Small intestine (tissue), 16 donors: ENCODE results near the gene CD81. TPM values are rescaled to one million over a fixed set of nuclear protein-coding genes. Genes with fewer than 3 reads are reported as not detected.
A peak's percentile ranks its signal among the peaks of the same experiment; 100 is the strongest.
"Not testable (repeated sequence)": the region's sequence is repeated elsewhere in the genome, so short reads cannot be mapped to it uniquely, and the experiment has no call there.

ENCODE experiments used
- DNase-seq, 2 donors: peaks; one replicate each; pipeline versions ENCODE4 v3.0.0 to v3.0.0-alpha.2; 2013
- FAIRE-seq: peaks from 2 replicates; lab custom pipeline; 2012; peaks lifted over from hg19 to GRCh38; lab: Jason Lieb, UNC
- H3K27ac ChIP-seq, 3 donors: one replicate each; pipeline ENCODE4 v1.5.1; 2013; ENCODE audit warnings: low read length in 2 of 3, mild to moderate bottlenecking in 2 of 3, control low read depth in 1 of 3, inconsistent platforms in 1 of 3, low read depth in 1 of 3, moderate library complexity in 1 of 3
- H3K27me3 ChIP-seq, 3 donors: one replicate each; pipeline ENCODE4 v1.6.1; 2013; ENCODE audit warnings: low read length in 3 of 3, inconsistent platforms in 1 of 3; ENCODE audit not compliant: control insufficient read depth in 3 of 3, insufficient read depth in 3 of 3
- H3K36me3 ChIP-seq, 3 donors: one replicate each; pipeline ENCODE4 v1.6.1; 2013; ENCODE audit warnings: low read length in 3 of 3, inconsistent platforms in 1 of 3, low read depth in 1 of 3, mild to moderate bottlenecking in 1 of 3, moderate library complexity in 1 of 3; ENCODE audit not compliant: control insufficient read depth in 3 of 3, insufficient read depth in 2 of 3
- H3K4me1 ChIP-seq, 3 donors: one replicate each; pipeline ENCODE4 v1.6.1; 2013; ENCODE audit warnings: low read length in 2 of 3, inconsistent platforms in 1 of 3, low read depth in 1 of 3, mild to moderate bottlenecking in 1 of 3, moderate library complexity in 1 of 3; ENCODE audit not compliant: control insufficient read depth in 3 of 3, insufficient read depth in 2 of 3
- H3K4me3 ChIP-seq, 3 donors: one replicate each; pipeline ENCODE4 v1.5.1; 2013; ENCODE audit warnings: low read length in 3 of 3, control low read depth in 1 of 3, inconsistent platforms in 1 of 3, low read depth in 1 of 3, mild to moderate bottlenecking in 1 of 3, moderate library complexity in 1 of 3
- H3K9me3 ChIP-seq, 2 donors: one replicate each; pipeline ENCODE4 v1.6.1; 2013; ENCODE audit warnings: low read depth in 1 of 2, low read length in 1 of 2; ENCODE audit not compliant: control insufficient read depth in 2 of 2, insufficient read depth in 1 of 2
- WGBS, 3 donors: extraction: QIAGEN DNeasy Blood & Tissue Kit; methylation state at CpG; one replicate each; pipeline ENCODE4 v1.1.7; 2013; 5-methylcytosine and 5-hydroxymethylcytosine counted together
- long read RNA-seq, 10 donors: transcript quantifications; one replicate each; lab custom pipeline, GENCODE V29; 2026
- polyA plus RNA-seq, 4 donors: library from polyadenylated mRNA; stranded (reverse) in 3 of 4; unstranded in 1 of 4; fragments of 200-250 nt in 3 of 4; fragments of 120-200 nt in 1 of 4; gene quantifications; one replicate each; pipeline versions ENCODE4 v1.2.1 to v1.2.3, GENCODE V29; 2013
- donor health status: healthy with polysubstance abuse.
- donor health status: control.
- donor health status: control.
- donor health status: Bipolar disorder and iron deficiency.
- donor health status: healthy.

CD81 gene
- 100 to 1,000 TPM in 2 of 4 donors, 10 to 100 TPM in 2; 11.0 to 285 (median 134) TPM for polyA plus RNA-seq
- long read RNA-seq, donor 1, transcript CD81-204 (5 exons, 940 nt), result minor isoform, 8 of 285 reads
- long read RNA-seq, donor 1, transcript CD81-201 (8 exons, 1,520 nt), result major isoform, 214 of 285 reads
- long read RNA-seq, donor 1, partial matches to known transcripts, result 48 of 285 reads
- long read RNA-seq, donor 1, other reads (novel, unspliced or antisense), result 12 of 285 reads
- long read RNA-seq, donor 2, transcript CD81-201 (8 exons, 1,520 nt), result major isoform, 46 of 72 reads
- long read RNA-seq, donor 2, partial matches to known transcripts, result 19 of 72 reads
- long read RNA-seq, donor 2, other reads (novel, unspliced or antisense), result 0 of 72 reads
- long read RNA-seq, donor 3, transcript CD81-204 (5 exons, 940 nt), result minor isoform, 5 of 192 reads
- long read RNA-seq, donor 3, transcript CD81-207 (6 exons, 890 nt), result minor isoform, 8 of 192 reads
- long read RNA-seq, donor 3, transcript CD81-201 (8 exons, 1,520 nt), result major isoform, 63 of 192 reads
- long read RNA-seq, donor 3, partial matches to known transcripts, result 113 of 192 reads
- long read RNA-seq, donor 3, other reads (novel, unspliced or antisense), result 0 of 192 reads
- long read RNA-seq, donor 4, partial matches to known transcripts, result 0 of 6 reads
- long read RNA-seq, donor 4, other reads (novel, unspliced or antisense), result 0 of 6 reads
- long read RNA-seq, donor 5, transcript CD81-206 (2 exons, 898 nt), result minor isoform, 7 of 80 reads
- long read RNA-seq, donor 5, transcript CD81-201 (8 exons, 1,520 nt), result major isoform, 17 of 80 reads
- long read RNA-seq, donor 5, transcript CD81-204 (5 exons, 940 nt), result minor isoform, 14 of 80 reads
- long read RNA-seq, donor 5, partial matches to known transcripts, result 38 of 80 reads
- long read RNA-seq, donor 5, other reads (novel, unspliced or antisense), result 0 of 80 reads
- long read RNA-seq, donor 6, transcript CD81-201 (8 exons, 1,520 nt), result major isoform, 93 of 127 reads
- long read RNA-seq, donor 6, transcript CD81-204 (5 exons, 940 nt), result minor isoform, 11 of 127 reads
- long read RNA-seq, donor 6, transcript CD81-207 (6 exons, 890 nt), result minor isoform, 7 of 127 reads
- long read RNA-seq, donor 6, partial matches to known transcripts, result 13 of 127 reads
- long read RNA-seq, donor 6, other reads (novel, unspliced or antisense), result 0 of 127 reads
- long read RNA-seq, donor 7, result 0 reads
- long read RNA-seq, donor 8, transcript CD81-201 (8 exons, 1,520 nt), result major isoform, 33 of 36 reads
- long read RNA-seq, donor 8, partial matches to known transcripts, result 0 of 36 reads
- long read RNA-seq, donor 8, other reads (novel, unspliced or antisense), result 0 of 36 reads
- long read RNA-seq, donor 9, transcript CD81-201 (8 exons, 1,520 nt), result major isoform, 42 of 67 reads
- long read RNA-seq, donor 9, partial matches to known transcripts, result 18 of 67 reads
- long read RNA-seq, donor 9, other reads (novel, unspliced or antisense), result 0 of 67 reads
- long read RNA-seq, donor 10, transcript CD81-201 (8 exons, 1,520 nt), result major isoform, 237 of 274 reads
- long read RNA-seq, donor 10, transcript CD81-204 (5 exons, 940 nt), result minor isoform, 9 of 274 reads
- long read RNA-seq, donor 10, partial matches to known transcripts, result 5 of 274 reads
- long read RNA-seq, donor 10, other reads (novel, unspliced or antisense), result 14 of 274 reads

GRCh38 chr11:2376751-2377451, at the start of gene CD81:
Gene CD81, plus strand, starts transcription at chr11:2377310. Its CDS starts 240 bp downstream, at chr11:2377550.
- FAIRE-seq (no peak), DNase-seq (peak in 1 of 2 donors; percentile 55)
- peak within 1 kb of the TSS; percentile 60 to 86 (median 80) for H3K27ac ChIP-seq
- peaks cover 0 to 11% of the 10 kb centered on the region in 2 donors for H3K9me3 ChIP-seq
- H3K4me1 ChIP-seq, result peaks cover 0 to 19% (median 0%) of the 10 kb centered on the region in 3 donors
- 5 to 14% (median 10%) methylated on average over 22 to 65 of the region's 65 CpGs for WGBS, 3 donors
- H3K36me3 ChIP-seq, result peaks cover 0 to 28% (median 0%) of the 10 kb centered on the region in 3 donors
- peak within 1 kb of the TSS; percentile 78 to 81 (median 79) for H3K4me3 ChIP-seq
- no peaks in the 10 kb centered on the region for H3K27me3 ChIP-seq

GRCh38 chr11:2328021-2328420, 49.1 kb upstream of the CD81 start:
- H3K4me3 ChIP-seq, result no peak overlapping the region
- no peak for FAIRE-seq
- no peaks in the 10 kb centered on the region for H3K27me3 ChIP-seq
- H3K9me3 ChIP-seq, result peaks cover 0 to 22% of the 10 kb centered on the region in 2 donors
- no peaks in the 10 kb centered on the region for H3K36me3 ChIP-seq
- DNase-seq, result no peak
- 86 to 89% (median 89%) methylated on average over 11 of the region's 11 CpGs for WGBS, 3 donors
- H3K27ac ChIP-seq, result no peak overlapping the region
- H3K4me1 ChIP-seq, result no peaks in the 10 kb centered on the region

GRCh38 chr11:2328656-2329354, 48.3 kb upstream of the CD81 start:
- Histone ChIP-seq H3K36me3 (no peaks in the 10 kb centered on the region), H3K4me1 (no peaks in the 10 kb centered on the region), H3K27ac (no peak overlapping the region), H3K4me3 (no peak overlapping the region), H3K27me3 (no peaks in the 10 kb centered on the region), H3K9me3 (peaks cover 0 to 22% of the 10 kb centered on the region in 2 donors)
- FAIRE-seq (no peak), DNase-seq (no peak)
- 89 to 92% (median 91%) methylated on average over 15 of the region's 15 CpGs for WGBS, 3 donors

- H3K36me3 ChIP-seq, result no peaks in the 10 kb centered on the region
- H3K4me1 ChIP-seq, result no peaks in the 10 kb centered on the region
- peaks cover 0 to 22% of the 10 kb centered on the region in 2 donors for H3K9me3 ChIP-seq
- 81 to 87% (median 82%) methylated on average over 9 of the region's 9 CpGs for WGBS, 3 donors
- no peak overlapping the region for H3K4me3 ChIP-seq
- no peaks in the 10 kb centered on the region for H3K27me3 ChIP-seq
- FAIRE-seq (no peak), DNase-seq (no peak)
- H3K27ac ChIP-seq, result no peak overlapping the region
Measured at GRCh38 chr11:2329551-2329950, 47.6 kb upstream of the CD81 start.

- H3K4me1 ChIP-seq, result no peaks in the 10 kb centered on the region
- no peaks in the 10 kb centered on the region for H3K36me3 ChIP-seq
- no peak overlapping the region for H3K27ac ChIP-seq
- 88 to 90% (median 89%) methylated on average over 6 of the region's 6 CpGs for WGBS, 3 donors
- H3K4me3 ChIP-seq, result no peak overlapping the region
- no peaks in the 10 kb centered on the region for H3K27me3 ChIP-seq
- DNase-seq, result no peak
- peaks cover 0 to 22% of the 10 kb centered on the region in 2 donors for H3K9me3 ChIP-seq
- no peak for FAIRE-seq
Measured at GRCh38 chr11:2330696-2331095, 46.4 kb upstream of the CD81 start.

- Histone ChIP-seq H3K9me3 (peaks cover 0 to 22% of the 10 kb centered on the region in 2 donors), H3K36me3 (no peaks in the 10 kb centered on the region), H3K4me1 (no peaks in the 10 kb centered on the region), H3K27me3 (no peaks in the 10 kb centered on the region), H3K27ac (no peak overlapping the region), H3K4me3 (no peak overlapping the region)
- DNase-seq, result no peak
- FAIRE-seq, result no peak
- WGBS, 3 donors, result 88 to 95% (median 93%) methylated on average over 4 to 5 of the region's 5 CpGs
Measured at GRCh38 chr11:2331404-2331803, 45.7 kb upstream of the CD81 start.

GRCh38 chr11:2332569-2332968, 44.5 kb upstream of the CD81 start:
- not testable (repeated sequence) for FAIRE-seq, H3K27me3 ChIP-seq, H3K4me3 ChIP-seq, H3K36me3 ChIP-seq, H3K4me1 ChIP-seq, DNase-seq, H3K27ac ChIP-seq
- peaks cover 0 to 22% of the 10 kb centered on the region in 2 donors for H3K9me3 ChIP-seq
- WGBS, 3 donors, result 86 to 98% (median 95%) methylated on average over 6 to 25 of the region's 29 CpGs
